ENCODE measurements around the gene USP37. TPM values are rescaled to one million over a fixed set of nuclear protein-coding genes. Genes with fewer than 3 reads are reported as not detected.

The USP37 gene
- total RNA-seq, 1 donor from 2014 or later, result 9.4 TPM

DNA sequence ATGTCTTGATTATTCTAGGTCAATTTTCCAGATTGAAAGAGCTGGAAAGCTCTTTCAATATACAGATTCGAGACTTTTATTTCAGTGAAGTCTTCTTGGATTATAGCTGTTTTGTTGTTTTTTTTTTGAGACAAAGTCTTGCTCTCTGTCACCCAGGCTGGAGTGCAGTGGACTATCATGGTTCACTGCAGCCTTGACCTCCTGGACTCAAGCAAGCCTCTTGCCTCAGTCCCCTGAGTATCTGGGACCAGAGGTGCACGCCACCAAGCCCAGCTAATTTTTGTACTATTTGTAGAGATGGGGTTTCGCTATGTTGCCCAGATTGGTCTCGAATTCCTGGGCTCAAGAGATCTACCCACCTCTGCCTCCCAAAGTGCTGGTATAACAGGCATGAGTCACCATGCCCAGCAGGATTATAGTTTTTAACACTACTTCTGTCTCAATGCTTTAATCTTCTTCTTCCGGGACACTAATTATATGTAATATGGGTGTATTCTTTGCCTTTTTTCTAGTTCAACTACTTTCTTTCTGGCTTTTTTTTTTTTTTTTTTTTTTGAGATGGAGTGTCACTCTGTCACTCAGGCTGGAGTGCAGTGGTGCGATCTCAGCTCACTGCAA, 62.3 kb downstream of the USP37 start:
- no peaks in the 10 kb centered on the region for H3K36me3 ChIP-seq (ENCODE audit: control insufficient read depth, insufficient read depth, low read length)
- H3K4me3 ChIP-seq (ENCODE audit: low read depth, low read length), result no peak overlapping the region
- TF ChIP-seq, protein P1, sequence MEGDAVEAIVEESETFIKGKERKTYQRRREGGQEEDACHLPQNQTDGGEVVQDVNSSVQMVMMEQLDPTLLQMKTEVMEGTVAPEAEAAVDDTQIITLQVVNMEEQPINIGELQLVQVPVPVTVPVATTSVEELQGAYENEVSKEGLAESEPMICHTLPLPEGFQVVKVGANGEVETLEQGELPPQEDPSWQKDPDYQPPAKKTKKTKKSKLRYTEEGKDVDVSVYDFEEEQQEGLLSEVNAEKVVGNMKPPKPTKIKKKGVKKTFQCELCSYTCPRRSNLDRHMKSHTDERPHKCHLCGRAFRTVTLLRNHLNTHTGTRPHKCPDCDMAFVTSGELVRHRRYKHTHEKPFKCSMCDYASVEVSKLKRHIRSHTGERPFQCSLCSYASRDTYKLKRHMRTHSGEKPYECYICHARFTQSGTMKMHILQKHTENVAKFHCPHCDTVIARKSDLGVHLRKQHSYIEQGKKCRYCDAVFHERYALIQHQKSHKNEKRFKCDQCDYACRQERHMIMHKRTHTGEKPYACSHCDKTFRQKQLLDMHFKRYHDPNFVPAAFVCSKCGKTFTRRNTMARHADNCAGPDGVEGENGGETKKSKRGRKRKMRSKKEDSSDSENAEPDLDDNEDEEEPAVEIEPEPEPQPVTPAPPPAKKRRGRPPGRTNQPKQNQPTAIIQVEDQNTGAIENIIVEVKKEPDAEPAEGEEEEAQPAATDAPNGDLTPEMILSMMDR (IDR thresholded peaks at IDR 0.05; ENCODE audit: insufficient read depth, low read length, poor library complexity, severe bottlenecking), result no peak
- no peak for DNase-seq (ENCODE audit: low read depth)
- H3K27me3 ChIP-seq (ENCODE audit: control insufficient read depth, insufficient read depth, low read length), result no peaks in the 10 kb centered on the region

DNA sequence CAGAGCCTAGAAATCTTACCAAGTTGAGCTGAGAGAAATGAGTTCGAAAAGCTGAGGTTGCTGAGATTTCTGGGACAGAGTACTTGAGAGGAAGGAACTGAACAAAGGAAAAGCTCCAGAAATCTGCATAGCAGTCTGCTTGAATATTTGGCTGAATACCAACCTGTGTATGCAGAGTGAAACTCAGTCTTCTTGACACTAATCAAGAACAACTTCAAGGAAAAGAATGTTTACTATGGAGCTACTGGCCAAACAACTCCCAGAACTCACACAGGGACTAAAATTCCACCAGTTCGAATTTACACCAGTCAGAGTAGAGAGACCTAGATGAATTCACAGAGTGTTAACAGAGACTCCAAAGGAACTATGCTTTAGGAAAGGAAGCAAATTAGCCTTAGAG, 66.5 kb downstream of the USP37 start:
- TF ChIP-seq, protein P1 (IDR thresholded peaks at IDR 0.05; ENCODE audit: insufficient read depth, low read length, poor library complexity, severe bottlenecking), result no peak
- H3K36me3 ChIP-seq (ENCODE audit: control insufficient read depth, insufficient read depth, low read length), result no peaks in the 10 kb centered on the region
- H3K4me3 ChIP-seq (ENCODE audit: low read depth, low read length), result no peak overlapping the region
- no peaks in the 10 kb centered on the region for H3K27me3 ChIP-seq (ENCODE audit: control insufficient read depth, insufficient read depth, low read length)
- no peak for DNase-seq (ENCODE audit: low read depth)

DNA sequence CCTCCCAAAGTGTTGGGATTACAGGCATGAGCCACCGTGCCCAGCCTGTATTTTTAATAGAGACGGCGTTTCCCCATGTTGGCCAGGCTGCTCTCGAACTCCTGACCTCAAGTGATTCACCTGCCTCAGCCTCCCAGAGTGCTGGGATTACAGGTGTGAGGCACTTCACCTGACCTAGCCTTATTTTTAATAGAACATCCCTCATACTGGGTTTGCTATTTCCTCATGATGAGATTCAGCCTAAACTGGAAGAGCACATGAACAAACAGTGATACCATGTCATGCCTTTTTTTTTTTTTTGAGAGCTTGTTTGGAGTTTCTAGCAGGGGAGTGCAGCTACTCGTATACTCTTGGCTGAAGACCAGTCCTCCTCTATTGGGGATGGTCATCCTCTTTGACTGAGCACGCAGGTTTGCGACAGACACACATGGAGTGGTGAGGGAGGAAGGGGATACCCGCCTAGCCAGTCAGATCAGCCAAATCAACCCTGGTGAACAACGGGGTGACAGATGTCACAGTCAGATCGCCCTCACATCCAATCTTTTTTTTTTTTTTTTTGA, 67.6 kb downstream of the USP37 start:
- H3K4me3 ChIP-seq (ENCODE audit: low read depth, low read length), result no peak overlapping the region
- no peak for DNase-seq (ENCODE audit: low read depth)
- no peaks in the 10 kb centered on the region for H3K27me3 ChIP-seq (ENCODE audit: control insufficient read depth, insufficient read depth, low read length)
- TF ChIP-seq, protein P1 (IDR thresholded peaks at IDR 0.05; ENCODE audit: insufficient read depth, low read length, poor library complexity, severe bottlenecking), result no peak
- no peaks in the 10 kb centered on the region for H3K36me3 ChIP-seq (ENCODE audit: control insufficient read depth, insufficient read depth, low read length)

DNA sequence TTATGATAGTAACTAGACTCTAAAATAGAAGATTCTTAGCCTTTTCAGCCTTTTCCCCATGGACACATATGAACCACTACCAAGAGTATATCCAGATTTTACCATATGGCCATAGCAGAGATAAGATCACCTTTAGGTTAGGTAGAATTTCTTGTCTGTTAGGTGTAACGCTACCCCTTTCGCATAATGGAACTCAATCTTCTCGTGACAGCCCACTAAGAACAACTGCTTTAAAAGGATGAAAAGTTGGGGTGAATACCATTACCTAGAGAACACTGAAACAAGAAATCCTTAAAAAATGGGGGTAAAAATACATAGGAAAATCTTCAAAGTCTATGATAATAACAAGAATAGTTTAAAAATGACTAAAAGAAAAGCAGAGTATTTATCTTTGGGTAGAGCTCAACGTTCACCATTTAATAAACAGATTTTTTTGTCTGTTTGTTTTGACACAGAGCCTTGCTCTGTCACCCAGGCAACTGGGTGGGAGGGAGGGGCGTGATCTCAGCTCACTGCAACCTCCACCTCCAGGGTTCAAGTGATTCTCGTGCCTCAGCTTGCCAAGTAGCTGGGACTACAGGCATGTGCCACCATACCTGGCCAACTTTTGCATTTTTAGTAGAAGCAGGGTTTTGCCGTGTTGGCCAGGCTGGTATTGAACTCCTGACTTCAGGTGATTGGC, 82.0 kb downstream of the USP37 start:
- H3K4me3 ChIP-seq (ENCODE audit: low read depth, low read length), result no peak overlapping the region
- no peak for DNase-seq (ENCODE audit: low read depth)
- no peaks in the 10 kb centered on the region for H3K36me3 ChIP-seq (ENCODE audit: control insufficient read depth, insufficient read depth, low read length)
- no peaks in the 10 kb centered on the region for H3K27me3 ChIP-seq (ENCODE audit: control insufficient read depth, insufficient read depth, low read length)
- TF ChIP-seq, protein P1 (IDR thresholded peaks at IDR 0.05; ENCODE audit: insufficient read depth, low read length, poor library complexity, severe bottlenecking), result no peak

GRCh38 chr2:218482651-218483050, 85.5 kb downstream of the USP37 start:
- no peak for DNase-seq (ENCODE audit: low read depth)
- no peaks in the 10 kb centered on the region for H3K36me3 ChIP-seq (ENCODE audit: control insufficient read depth, insufficient read depth, low read length)
- no peaks in the 10 kb centered on the region for H3K27me3 ChIP-seq (ENCODE audit: control insufficient read depth, insufficient read depth, low read length)
- H3K4me3 ChIP-seq (ENCODE audit: low read depth, low read length), result no peak overlapping the region
- TF ChIP-seq, protein P1 (IDR thresholded peaks at IDR 0.05; ENCODE audit: insufficient read depth, low read length, poor library complexity, severe bottlenecking), result no peak
